GM10248 (cell line): Measurements from ENCODE around the gene KCNJ15.

Source experiments
- CTCF ChIA-PET: fragments of 300-600 bp; sonication (Branson Sonifier 250); formaldehyde crosslinking; extraction: SDS; loops from one replicate; lab custom pipeline; 2021; ENCODE audit warnings: antibody characterized with exemption; lab: Yijun Ruan, JAX
- POLR2A ChIA-PET: fragments of 350-650 bp; sonication (Branson Sonifier 250); formaldehyde crosslinking; extraction: SDS; loops from one replicate; lab custom pipeline; 2020; ENCODE audit warnings: antibody characterized with exemption; lab: Yijun Ruan, JAX
- DNase-seq: peaks from one replicate; pipeline ENCODE4 v3.0.0; 2012; ENCODE audit errors: extremely low spot score
- CTCF ChIP-seq: IDR thresholded peaks from 2 replicates; pipeline ENCODE4 v1.5.1; 2012; ENCODE audit warnings: mild to moderate bottlenecking, low read depth; ENCODE audit errors: extremely low read depth, missing control alignments, control extremely low read depth

KCNJ15 gene

GRCh38 chr21:38307771-38308531, 51.2 kb downstream of the KCNJ15 start:
- no peak for TF ChIP-seq CTCF
- ChIA-PET POLR2A (no interaction called here), CTCF (interaction anchor here (1.1 to 1.2 kb wide), 2 partner anchors 9 to 45 kb away, joined by 3 to 4 read pairs; no protein-coding TSS in a partner anchor)
- DNase-seq, result no peak

- TF ChIP-seq CTCF, result no peak
- POLR2A ChIA-PET, result no interaction called here
- CTCF ChIA-PET, result interaction anchor here (1.1 kb wide), 1 partner anchor 44 kb away, joined by 3 read pairs; no protein-coding TSS in a partner anchor
- DNase-seq, result no peak
Observed at GRCh38 chr21:38308532-38309119, 51.8 kb downstream of the KCNJ15 start.

GRCh38 chr21:38310646-38311485, 54.1 kb downstream of the KCNJ15 start:
- POLR2A ChIA-PET, result no interaction called here
- TF ChIP-seq CTCF, result no peak
- CTCF ChIA-PET, result interaction anchor here (1.3 kb wide), 1 partner anchor 20 kb away, joined by 5 read pairs; no protein-coding TSS in a partner anchor
- DNase-seq, result no peak

GRCh38 chr21:38311765-38312164, 55.0 kb downstream of the KCNJ15 start:
- no peak for TF ChIP-seq CTCF
- CTCF ChIA-PET, result interaction anchor here (1.3 kb wide), 1 partner anchor 21 kb away, joined by 5 read pairs; no protein-coding TSS in a partner anchor
- no peak for DNase-seq
- POLR2A ChIA-PET, result no interaction called here

- DNase-seq, result no peak
- ChIA-PET POLR2A (no interaction called here), CTCF (no interaction called here)
- TF ChIP-seq CTCF, result no peak
Observed at GRCh38 chr21:38312822-38313221, 56.0 kb downstream of the KCNJ15 start.

GRCh38 chr21:38314558-38314957, 57.8 kb downstream of the KCNJ15 start:
- POLR2A ChIA-PET, result no interaction called here
- DNase-seq, result no peak
- CTCF ChIA-PET, result interaction anchor here (0.8 kb wide), 1 partner anchor 38 kb away, joined by 3 read pairs; no protein-coding TSS in a partner anchor
- no peak for TF ChIP-seq CTCF
